WTC11 (cell line): ENCODE measurements around the gene DPYSL5. TPM values are rescaled to one million over a fixed set of nuclear protein-coding genes. Genes with fewer than 3 reads are reported as not detected.

Source experiments
- ATAC-seq: fragments of 200-7000 bp; cut with Tn5 transposase; 2 replicates; pipeline ENCODE4 v1.10.0; 2021; ENCODE audit warnings: mild to moderate bottlenecking, moderate library complexity
- CTCF ChIA-PET: fragments of 300-600 bp; sonication (Branson Sonifier 250); formaldehyde crosslinking; loops from one replicate; lab custom pipeline; 2021; ENCODE audit warnings: antibody characterized with exemption; lab: Charles Lee
- POLR2A ChIA-PET: fragments of 350-600 bp; sonication (Branson Sonifier 250); formaldehyde crosslinking; loops from one replicate; lab custom pipeline; 2021; ENCODE audit warnings: antibody characterized with exemption; lab: Charles Lee
- DNase-seq: peaks from one replicate; pipeline ENCODE4 v3.0.0; 2021; ENCODE audit warnings: low spot score
- H3K27ac Mint-ChIP-seq: 2 replicates; pipeline ENCODE4 v1.8.0; 2021; ENCODE audit warnings: mixed read lengths
- H3K27me3 Mint-ChIP-seq: 2 replicates; pipeline ENCODE4 v1.8.0; 2021; ENCODE audit warnings: low read depth, mild to moderate bottlenecking, moderate library complexity, mixed read lengths
- H3K36me3 Mint-ChIP-seq: 2 replicates; pipeline ENCODE4 v1.8.0; 2021; ENCODE audit warnings: mixed read lengths
- H3K4me1 Mint-ChIP-seq: 2 replicates; pipeline ENCODE4 v1.8.0; 2022; ENCODE audit warnings: mixed read lengths
- H3K4me3 Mint-ChIP-seq: 2 replicates; pipeline ENCODE4 v1.8.0; 2021; ENCODE audit warnings: mild to moderate bottlenecking, moderate library complexity, mixed read lengths
- H3K9me3 Mint-ChIP-seq: 2 replicates; pipeline ENCODE4 v1.8.0; 2021; ENCODE audit warnings: mixed read lengths
- CREB1 ChIP-seq: sonication (generic); formaldehyde crosslinking; IDR thresholded peaks from 2 replicates; pipeline ENCODE4 v1.8.0; 2023; ENCODE audit warnings: mild to moderate bottlenecking, missing genetic modification reagents
- ETV6 ChIP-seq: sonication (generic); formaldehyde crosslinking; IDR thresholded peaks from 2 replicates; pipeline ENCODE4 v1.8.1; 2022; ENCODE audit warnings: mild to moderate bottlenecking, missing genetic modification reagents
- FOXJ3 ChIP-seq: sonication (generic); formaldehyde crosslinking; IDR thresholded peaks from 2 replicates; pipeline ENCODE4 v1.9.0; 2021; ENCODE audit warnings: missing genetic modification reagents, mild to moderate bottlenecking, borderline replicate concordance
- JAZF1 ChIP-seq: fragments of 250-450 bp; sonication (Bioruptor Pico); IDR thresholded peaks from 2 replicates; pipeline ENCODE4 v1.9.0; 2021; ENCODE audit warnings: moderate library complexity, mild to moderate bottlenecking, inconsistent platforms
- NFE2L1 ChIP-seq: sonication (generic); formaldehyde crosslinking; IDR thresholded peaks from 2 replicates; pipeline ENCODE4 v1.8.1; 2023; ENCODE audit warnings: missing genetic modification reagents
- NFYB ChIP-seq: sonication (generic); formaldehyde crosslinking; conservative IDR thresholded peaks from 2 replicates; pipeline ENCODE4 v1.8.0; 2022; ENCODE audit warnings: low read depth, missing genetic modification reagents
- NR1H2 ChIP-seq: sonication (generic); formaldehyde crosslinking; IDR thresholded peaks from 2 replicates; pipeline ENCODE4 v1.9.0; 2021; ENCODE audit warnings: mild to moderate bottlenecking, moderate library complexity, missing genetic modification reagents
- OVOL2 ChIP-seq: fragments of 250-450 bp; sonication (Bioruptor Pico); IDR thresholded peaks from 2 replicates; pipeline ENCODE4 v1.9.0; 2021; ENCODE audit warnings: mild to moderate bottlenecking, borderline replicate concordance
- PRDM15 ChIP-seq: sonication (generic); formaldehyde crosslinking; IDR thresholded peaks from 2 replicates; pipeline ENCODE4 v1.8.0; 2022; ENCODE audit warnings: missing genetic modification reagents
- SMAD3 ChIP-seq: sonication (generic); formaldehyde crosslinking; IDR thresholded peaks from 2 replicates; pipeline ENCODE4 v1.8.0; 2022; ENCODE audit warnings: missing genetic modification reagents, mild to moderate bottlenecking, borderline replicate concordance
- SMAD4 ChIP-seq: sonication (generic); formaldehyde crosslinking; IDR thresholded peaks from 2 replicates; pipeline ENCODE4 v1.8.0; 2022; ENCODE audit warnings: mild to moderate bottlenecking, missing genetic modification reagents
- STAT6 ChIP-seq: sonication (generic); formaldehyde crosslinking; conservative IDR thresholded peaks from 2 replicates; pipeline ENCODE4 v1.8.1; 2023; ENCODE audit warnings: mild to moderate bottlenecking, low read depth, missing genetic modification reagents, moderate library complexity
- ZNF317 ChIP-seq: sonication (generic); formaldehyde crosslinking; IDR thresholded peaks from 2 replicates; pipeline ENCODE4 v1.8.1; 2023; ENCODE audit warnings: low read depth, mild to moderate bottlenecking, moderate library complexity, missing genetic modification reagents, borderline replicate concordance
- ZNF425 ChIP-seq: fragments of 250-450 bp; sonication (Bioruptor Pico); conservative IDR thresholded peaks from 2 replicates; pipeline ENCODE4 v1.9.0; 2021; ENCODE audit warnings: mild to moderate bottlenecking
- ZNF671 ChIP-seq: fragments of 250-450 bp; sonication (Bioruptor Pico); IDR thresholded peaks from 2 replicates; pipeline ENCODE4 v1.8.0; 2021; ENCODE audit warnings: mild to moderate bottlenecking
- total RNA-seq: library from RNA; stranded (reverse); gene quantifications from 3 replicates; pipeline ENCODE4 v1.2.3, GENCODE V29; 2021
- TF ChIP-seq, protein P1 (sequence below): sonication (generic); formaldehyde crosslinking; IDR thresholded peaks from 2 replicates; pipeline ENCODE4 v1.8.1; 2022; ENCODE audit warnings: mild to moderate bottlenecking, moderate library complexity, missing genetic modification reagents
- TF ChIP-seq, protein P2 (sequence below): fragments of 250-450 bp; sonication (Bioruptor Pico); IDR thresholded peaks from 2 replicates; pipeline ENCODE4 v1.9.0; 2021; ENCODE audit warnings: mild to moderate bottlenecking, borderline replicate concordance

DPYSL5 gene
- total RNA-seq, 1 experiment from 2014 or later, result 12.1 TPM

GRCh38 chr2:26959331-26959730, 111.4 kb downstream of the DPYSL5 start:
- H3K27me3 Mint-ChIP-seq, result peaks cover 7% of the 10 kb centered on the region; the same call in 1 of the 2 replicates
- no peak overlapping the region for H3K27ac Mint-ChIP-seq
- no peak overlapping the region for H3K4me3 Mint-ChIP-seq
- TF ChIP-seq STAT6 (CRISPR knock-in tag), result no peak
- TF ChIP-seq CREB1 (CRISPR knock-in tag), result no peak
- no peak for TF ChIP-seq NFE2L1 (CRISPR knock-in tag)
- no peak for TF ChIP-seq PRDM15
- no peaks in the 10 kb centered on the region for H3K9me3 Mint-ChIP-seq
- ATAC-seq (no peak), DNase-seq (no peak)
- H3K4me1 Mint-ChIP-seq, result no peaks in the 10 kb centered on the region
- CTCF ChIA-PET, result interaction anchor here (1.0 to 16.3 kb wide), 5 partner anchors 17 to 111 kb away, joined by 3 to 596 read pairs (median 89); partner anchors contain the start of gene DPYSL5
- POLR2A ChIA-PET, result no interaction called here
- no peaks in the 10 kb centered on the region for H3K36me3 Mint-ChIP-seq

DNA sequence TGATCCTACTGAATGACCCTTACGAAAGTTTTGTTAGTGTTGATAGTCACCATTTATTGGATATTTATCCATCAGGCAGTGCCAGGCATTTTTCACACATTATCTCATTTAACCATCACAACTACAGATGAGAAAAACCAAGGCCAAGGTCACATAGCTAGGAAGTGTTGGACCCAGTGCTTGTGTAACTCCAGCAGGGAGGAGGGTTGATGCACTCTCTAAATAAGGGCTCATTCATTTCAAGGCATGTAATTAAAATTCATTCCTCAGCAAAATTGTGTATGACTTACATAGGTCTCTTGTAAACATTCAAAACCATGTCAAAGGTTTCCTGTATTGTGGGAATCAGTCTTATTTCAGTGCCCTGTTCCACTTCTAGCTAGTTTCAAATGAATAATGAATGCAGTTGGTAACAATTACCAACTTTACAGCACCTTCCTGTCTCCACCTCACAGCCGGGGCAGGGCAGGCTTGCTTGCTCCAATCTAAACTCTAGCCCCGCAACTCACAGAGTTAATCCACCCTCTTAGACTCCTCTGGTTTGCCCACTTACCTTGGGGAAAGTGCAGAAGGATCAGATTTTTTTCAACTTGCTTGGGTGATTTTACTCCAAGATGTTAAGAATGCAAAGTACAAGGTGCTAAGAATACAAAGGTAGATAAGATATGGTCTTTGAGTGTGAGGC, 116.7 kb downstream of the DPYSL5 start:
- no peak for ATAC-seq
- Mint-ChIP-seq H3K36me3 (no peaks in the 10 kb centered on the region), H3K27me3 (peaks cover 37% of the 10 kb centered on the region), H3K9me3 (no peaks in the 10 kb centered on the region), H3K4me1 (peaks cover 3% of the 10 kb centered on the region), H3K27ac (no peak overlapping the region), H3K4me3 (no peak overlapping the region)
- CTCF ChIA-PET, result interaction anchor here (11.2 to 16.3 kb wide), 2 partner anchors 53 to 59 kb away, joined by 161 to 596 read pairs; no protein-coding TSS in a partner anchor
- POLR2A ChIA-PET, result no interaction called here
- DNase-seq, result no peak
- TF ChIP-seq, protein P1, sequence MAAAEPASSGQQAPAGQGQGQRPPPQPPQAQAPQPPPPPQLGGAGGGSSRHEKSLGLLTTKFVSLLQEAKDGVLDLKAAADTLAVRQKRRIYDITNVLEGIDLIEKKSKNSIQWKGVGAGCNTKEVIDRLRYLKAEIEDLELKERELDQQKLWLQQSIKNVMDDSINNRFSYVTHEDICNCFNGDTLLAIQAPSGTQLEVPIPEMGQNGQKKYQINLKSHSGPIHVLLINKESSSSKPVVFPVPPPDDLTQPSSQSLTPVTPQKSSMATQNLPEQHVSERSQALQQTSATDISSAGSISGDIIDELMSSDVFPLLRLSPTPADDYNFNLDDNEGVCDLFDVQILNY (CRISPR knock-in tag), result no peak
- TF ChIP-seq, protein P2, sequence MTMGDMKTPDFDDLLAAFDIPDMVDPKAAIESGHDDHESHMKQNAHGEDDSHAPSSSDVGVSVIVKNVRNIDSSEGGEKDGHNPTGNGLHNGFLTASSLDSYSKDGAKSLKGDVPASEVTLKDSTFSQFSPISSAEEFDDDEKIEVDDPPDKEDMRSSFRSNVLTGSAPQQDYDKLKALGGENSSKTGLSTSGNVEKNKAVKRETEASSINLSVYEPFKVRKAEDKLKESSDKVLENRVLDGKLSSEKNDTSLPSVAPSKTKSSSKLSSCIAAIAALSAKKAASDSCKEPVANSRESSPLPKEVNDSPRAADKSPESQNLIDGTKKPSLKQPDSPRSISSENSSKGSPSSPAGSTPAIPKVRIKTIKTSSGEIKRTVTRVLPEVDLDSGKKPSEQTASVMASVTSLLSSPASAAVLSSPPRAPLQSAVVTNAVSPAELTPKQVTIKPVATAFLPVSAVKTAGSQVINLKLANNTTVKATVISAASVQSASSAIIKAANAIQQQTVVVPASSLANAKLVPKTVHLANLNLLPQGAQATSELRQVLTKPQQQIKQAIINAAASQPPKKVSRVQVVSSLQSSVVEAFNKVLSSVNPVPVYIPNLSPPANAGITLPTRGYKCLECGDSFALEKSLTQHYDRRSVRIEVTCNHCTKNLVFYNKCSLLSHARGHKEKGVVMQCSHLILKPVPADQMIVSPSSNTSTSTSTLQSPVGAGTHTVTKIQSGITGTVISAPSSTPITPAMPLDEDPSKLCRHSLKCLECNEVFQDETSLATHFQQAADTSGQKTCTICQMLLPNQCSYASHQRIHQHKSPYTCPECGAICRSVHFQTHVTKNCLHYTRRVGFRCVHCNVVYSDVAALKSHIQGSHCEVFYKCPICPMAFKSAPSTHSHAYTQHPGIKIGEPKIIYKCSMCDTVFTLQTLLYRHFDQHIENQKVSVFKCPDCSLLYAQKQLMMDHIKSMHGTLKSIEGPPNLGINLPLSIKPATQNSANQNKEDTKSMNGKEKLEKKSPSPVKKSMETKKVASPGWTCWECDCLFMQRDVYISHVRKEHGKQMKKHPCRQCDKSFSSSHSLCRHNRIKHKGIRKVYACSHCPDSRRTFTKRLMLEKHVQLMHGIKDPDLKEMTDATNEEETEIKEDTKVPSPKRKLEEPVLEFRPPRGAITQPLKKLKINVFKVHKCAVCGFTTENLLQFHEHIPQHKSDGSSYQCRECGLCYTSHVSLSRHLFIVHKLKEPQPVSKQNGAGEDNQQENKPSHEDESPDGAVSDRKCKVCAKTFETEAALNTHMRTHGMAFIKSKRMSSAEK (CRISPR knock-in tag), result no peak
- TF ChIP-seq SMAD3 (CRISPR knock-in tag) (no peak), SMAD4 (CRISPR knock-in tag) (no peak), STAT6 (CRISPR knock-in tag) (no peak), ZNF425 (CRISPR knock-in tag) (no peak), ZNF317 (no peak), OVOL2 (CRISPR knock-in tag) (no peak), FOXJ3 (no peak), NR1H2 (CRISPR knock-in tag) (no peak), ZNF671 (CRISPR knock-in tag) (no peak), JAZF1 (CRISPR knock-in tag) (no peak), NFYB (CRISPR knock-in tag) (no peak), ETV6 (CRISPR knock-in tag) (no peak)
